Neural cell (in vitro differentiated cells): ENCODE results near the gene TRPM3. TPM values are rescaled to one million over a fixed set of nuclear protein-coding genes. Genes with fewer than 3 reads are reported as not detected.

ENCODE experiments used
- H2AFZ ChIP-seq: fragments of 200-600, 300-800 bp; sonication (generic), shearing (Covaris generic); 2 replicates; pipeline ENCODE4 v1.6.0; 2014; ENCODE audit warnings: low read depth, mild to moderate bottlenecking, antibody characterized with exemption, low read length, moderate library complexity
- H3F3A ChIP-seq: fragments of 200-600 bp; shearing (Covaris generic); 2 replicates; pipeline ENCODE4 v1.6.1; 2016; ENCODE audit warnings: mild to moderate bottlenecking, moderate library complexity, mixed read lengths, antibody characterized with exemption, low read length; ENCODE audit not compliant: insufficient read depth, poor library complexity, severe bottlenecking
- H3K27ac ChIP-seq: fragments of 200-600, 300-800 bp; sonication (generic), shearing (Covaris generic); 2 replicates; pipeline ENCODE4 v1.5.1; 2014; ENCODE audit warnings: mild to moderate bottlenecking, low read length, moderate library complexity
- H3K27me3 ChIP-seq: fragments of 300-800, 200-600 bp; sonication (generic), shearing (Covaris generic); 2 replicates; pipeline ENCODE4 v1.6.0; 2014; ENCODE audit warnings: mild to moderate bottlenecking, low read depth, low read length, moderate library complexity; ENCODE audit not compliant: insufficient read depth
- H3K36me3 ChIP-seq: fragments of 300-800, 200-600 bp; sonication (generic), shearing (Covaris generic); 2 replicates; pipeline ENCODE4 v1.5.1; 2014; ENCODE audit warnings: mild to moderate bottlenecking, antibody characterized with exemption, low read length, moderate library complexity; ENCODE audit not compliant: insufficient read depth
- H3K4me2 ChIP-seq: fragments of 300-800, 200-600 bp; sonication (generic), shearing (Covaris generic); 2 replicates; pipeline ENCODE4 v1.6.0; 2014; ENCODE audit warnings: mild to moderate bottlenecking, low read length
- H3K4me3 ChIP-seq: fragments of 300-800, 200-600 bp; sonication (generic), shearing (Covaris generic); 2 replicates; pipeline ENCODE4 v1.5.1; 2014; ENCODE audit warnings: mild to moderate bottlenecking, low read length, moderate library complexity
- H3K79me2 ChIP-seq: fragments of 200-600 bp; shearing (Covaris generic); replicated peaks from 2 replicates; pipeline ENCODE4 v1.6.0; 2014; ENCODE audit warnings: mild to moderate bottlenecking, low read length, moderate library complexity; ENCODE audit not compliant: insufficient read depth
- H3K9ac ChIP-seq: fragments of 300-800, 200-600 bp; sonication (generic), shearing (Covaris generic); 2 replicates; pipeline ENCODE4 v1.6.1; 2016; ENCODE audit warnings: mild to moderate bottlenecking, low read length, mixed read lengths
- H3K9me2 ChIP-seq: fragments of 200-600 bp; shearing (Covaris generic); 2 replicates; pipeline ENCODE4 v1.6.1; 2016; ENCODE audit warnings: mild to moderate bottlenecking, low read length, mixed read lengths; ENCODE audit not compliant: insufficient read depth
- H3K9me3 ChIP-seq: fragments of 200-600, 300-800 bp; sonication (generic), shearing (Covaris generic); 2 replicates; pipeline ENCODE4 v1.6.1; 2016; ENCODE audit warnings: mild to moderate bottlenecking, mixed run types, low read length, moderate library complexity, mixed read lengths
- H4K20me1 ChIP-seq: fragments of 200-600 bp; shearing (Covaris generic); 2 replicates; pipeline ENCODE4 v1.6.1; 2016; ENCODE audit warnings: mild to moderate bottlenecking, mixed run types; ENCODE audit not compliant: insufficient read depth
- EP300 ChIP-seq: fragments of 450-650 bp; conservative IDR thresholded peaks from 2 replicates; pipeline ENCODE4 v1.6.1; 2014; ENCODE audit warnings: antibody characterized with exemption, mild to moderate bottlenecking, moderate library complexity; ENCODE audit not compliant: poor library complexity, severe bottlenecking
- EZH2 ChIP-seq: fragments of 200-600, 300-800 bp; shearing (Covaris generic), sonication (generic); IDR thresholded peaks from 2 replicates; pipeline ENCODE4 v1.6.1; 2014; ENCODE audit warnings: antibody characterized with exemption, low read length, borderline replicate concordance, mild to moderate bottlenecking; ENCODE audit not compliant: insufficient read depth, poor library complexity, severe bottlenecking
- MXI1 ChIP-seq: fragments of 450-650 bp; conservative IDR thresholded peaks from 2 replicates; pipeline ENCODE4 v1.6.1; 2014; ENCODE audit warnings: antibody characterized with exemption, mild to moderate bottlenecking; ENCODE audit not compliant: poor library complexity, severe bottlenecking
- POLR2AphosphoS5 ChIP-seq: IDR thresholded peaks from 2 replicates; pipeline ENCODE4 v1.6.1; 2012
- RAD21 ChIP-seq: fragments of 450-650 bp; conservative IDR thresholded peaks from 2 replicates; pipeline ENCODE4 v1.6.1; 2014; ENCODE audit warnings: antibody characterized with exemption, mild to moderate bottlenecking, moderate library complexity
- REST ChIP-seq: IDR thresholded peaks from 2 replicates; pipeline ENCODE4 v1.6.1; 2012; ENCODE audit warnings: borderline replicate concordance
- SMC3 ChIP-seq: fragments of 450-650 bp; conservative IDR thresholded peaks from 2 replicates; pipeline ENCODE4 v1.6.1; 2014; ENCODE audit warnings: antibody characterized with exemption, mild to moderate bottlenecking, moderate library complexity; ENCODE audit not compliant: poor library complexity
- TAF1 ChIP-seq: IDR thresholded peaks from 2 replicates; pipeline ENCODE4 v1.6.1; 2012; ENCODE audit warnings: low read depth
- polyA plus RNA-seq: library from polyadenylated mRNA; depleted of rRNA; stranded (reverse); fragments of >200 nt; gene quantifications from 2 replicates; pipeline ENCODE4 v1.2.3, GENCODE V29; 2014
- TF ChIP-seq, protein P1 (sequence below): fragments of 450-650 bp; IDR thresholded peaks from 2 replicates; pipeline ENCODE4 v1.5.1; 2014; ENCODE audit warnings: antibody characterized with exemption, mild to moderate bottlenecking, moderate library complexity; ENCODE audit not compliant: poor library complexity, severe bottlenecking

Gene TRPM3
- polyA plus RNA-seq, 1 donor from 2014 or later, result 1.3 TPM

GRCh38 chr9:70556771-70557170 lies 564.6 kb downstream of the TRPM3 start:
- Histone ChIP-seq H3K4me3 (no peak overlapping the region), H4K20me1 (no peaks in the 10 kb centered on the region), H3K27ac (no peak overlapping the region), H3K9me3 (no peaks in the 10 kb centered on the region), H2AFZ (no peak overlapping the region), H3K4me2 (no peak overlapping the region), H3K79me2 (no peaks in the 10 kb centered on the region), H3K9ac (no peak overlapping the region), H3K36me3 (no peaks in the 10 kb centered on the region), H3F3A (no peaks in the 10 kb centered on the region), H3K27me3 (no peaks in the 10 kb centered on the region), H3K9me2 (no peaks in the 10 kb centered on the region)
- no peak for TF ChIP-seq TAF1
- no peak for TF ChIP-seq EP300
- TF ChIP-seq SMC3, result no peak
- TF ChIP-seq MXI1, result no peak
- no peak for TF ChIP-seq POLR2AphosphoS5
- no peak for TF ChIP-seq RAD21
- TF ChIP-seq REST, result no peak
- TF ChIP-seq, protein P1, sequence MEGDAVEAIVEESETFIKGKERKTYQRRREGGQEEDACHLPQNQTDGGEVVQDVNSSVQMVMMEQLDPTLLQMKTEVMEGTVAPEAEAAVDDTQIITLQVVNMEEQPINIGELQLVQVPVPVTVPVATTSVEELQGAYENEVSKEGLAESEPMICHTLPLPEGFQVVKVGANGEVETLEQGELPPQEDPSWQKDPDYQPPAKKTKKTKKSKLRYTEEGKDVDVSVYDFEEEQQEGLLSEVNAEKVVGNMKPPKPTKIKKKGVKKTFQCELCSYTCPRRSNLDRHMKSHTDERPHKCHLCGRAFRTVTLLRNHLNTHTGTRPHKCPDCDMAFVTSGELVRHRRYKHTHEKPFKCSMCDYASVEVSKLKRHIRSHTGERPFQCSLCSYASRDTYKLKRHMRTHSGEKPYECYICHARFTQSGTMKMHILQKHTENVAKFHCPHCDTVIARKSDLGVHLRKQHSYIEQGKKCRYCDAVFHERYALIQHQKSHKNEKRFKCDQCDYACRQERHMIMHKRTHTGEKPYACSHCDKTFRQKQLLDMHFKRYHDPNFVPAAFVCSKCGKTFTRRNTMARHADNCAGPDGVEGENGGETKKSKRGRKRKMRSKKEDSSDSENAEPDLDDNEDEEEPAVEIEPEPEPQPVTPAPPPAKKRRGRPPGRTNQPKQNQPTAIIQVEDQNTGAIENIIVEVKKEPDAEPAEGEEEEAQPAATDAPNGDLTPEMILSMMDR, result no peak
- TF ChIP-seq EZH2, result no peak

- Histone ChIP-seq H3F3A (no peaks in the 10 kb centered on the region), H3K27ac (no peak overlapping the region), H3K4me3 (no peak overlapping the region), H3K9me3 (no peaks in the 10 kb centered on the region), H2AFZ (no peak overlapping the region), H3K27me3 (no peaks in the 10 kb centered on the region), H3K4me2 (no peak overlapping the region), H4K20me1 (no peaks in the 10 kb centered on the region), H3K79me2 (no peaks in the 10 kb centered on the region), H3K36me3 (no peaks in the 10 kb centered on the region), H3K9ac (no peak overlapping the region), H3K9me2 (no peaks in the 10 kb centered on the region)
- TF ChIP-seq SMC3, result no peak
- no peak for TF ChIP-seq MXI1
- no peak for TF ChIP-seq EP300
- TF ChIP-seq EZH2, result no peak
- TF ChIP-seq, protein P1, result no peak
- TF ChIP-seq TAF1, result no peak
- no peak for TF ChIP-seq RAD21
- no peak for TF ChIP-seq REST
- no peak for TF ChIP-seq POLR2AphosphoS5
These were observed 566.5 kb downstream of the TRPM3 start for GRCh38 chr9:70554881-70555280.
